A549 treated with dexamethasone at 1 μM for 4 hours (cell line): ENCODE data around the gene SNAP47. TPM values are rescaled to one million over a fixed set of nuclear protein-coding genes. Genes with fewer than 3 reads are reported as not detected.

Experiments used
- total RNA-seq: library from RNA; stranded (reverse); fragments of 200-300 nt; extraction: Qiagen RNA extraction; gene quantifications from 5 replicates; pipeline ENCODE4 v1.2.3, GENCODE V29; 2022

Gene SNAP47, protein sequence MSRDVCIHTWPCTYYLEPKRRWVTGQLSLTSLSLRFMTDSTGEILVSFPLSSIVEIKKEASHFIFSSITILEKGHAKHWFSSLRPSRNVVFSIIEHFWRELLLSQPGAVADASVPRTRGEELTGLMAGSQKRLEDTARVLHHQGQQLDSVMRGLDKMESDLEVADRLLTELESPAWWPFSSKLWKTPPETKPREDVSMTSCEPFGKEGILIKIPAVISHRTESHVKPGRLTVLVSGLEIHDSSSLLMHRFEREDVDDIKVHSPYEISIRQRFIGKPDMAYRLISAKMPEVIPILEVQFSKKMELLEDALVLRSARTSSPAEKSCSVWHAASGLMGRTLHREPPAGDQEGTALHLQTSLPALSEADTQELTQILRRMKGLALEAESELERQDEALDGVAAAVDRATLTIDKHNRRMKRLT
- total RNA-seq: 25.6 to 29.5 TPM (median 27.3 TPM) in 5 replicates

DNA sequence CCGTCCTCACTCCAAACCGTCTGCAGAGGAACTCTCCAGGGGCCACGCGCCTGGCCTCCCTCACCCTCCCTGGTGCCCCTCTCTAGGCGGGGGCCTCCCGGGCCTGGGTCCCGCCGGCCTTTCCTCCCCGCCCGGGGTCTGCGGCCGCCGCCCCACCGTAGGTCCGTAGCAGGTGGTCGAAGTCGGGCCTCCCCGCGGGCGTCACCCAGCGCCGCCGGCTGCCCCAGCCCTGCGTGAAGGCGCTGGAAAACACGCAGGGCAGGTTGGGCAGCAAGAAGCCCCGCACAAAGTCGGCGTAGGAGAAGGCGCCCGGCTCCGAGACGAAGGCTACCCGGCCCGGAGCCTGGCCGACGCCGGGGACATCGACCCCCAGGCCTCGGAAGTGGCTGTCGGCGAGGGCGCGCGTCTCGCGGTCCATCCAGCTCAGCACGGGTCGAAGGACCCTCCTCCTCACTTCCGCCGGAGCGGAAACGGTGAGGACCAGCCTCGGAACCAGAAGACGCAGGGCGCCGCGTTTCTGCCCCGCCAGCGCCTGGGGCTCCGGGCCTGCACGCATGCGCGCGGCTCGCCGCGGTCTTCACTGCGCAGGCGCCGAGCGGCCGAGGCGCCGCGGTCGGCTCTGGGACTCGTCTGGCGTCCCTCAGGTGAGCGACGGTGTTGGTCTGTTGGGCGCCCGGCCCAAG lies at the start of gene SNAP47, which contains the start of gene JMJD4:
Gene SNAP47 (plus strand): TSS at position 580 of the 683 bp plus-strand sequence. CDS start 12,302 bp downstream, outside the sequence.
Gene JMJD4 (minus strand): TSS at position 447 of the 683 bp plus-strand sequence. CDS start 29 bp downstream, at position 418.

DNA sequence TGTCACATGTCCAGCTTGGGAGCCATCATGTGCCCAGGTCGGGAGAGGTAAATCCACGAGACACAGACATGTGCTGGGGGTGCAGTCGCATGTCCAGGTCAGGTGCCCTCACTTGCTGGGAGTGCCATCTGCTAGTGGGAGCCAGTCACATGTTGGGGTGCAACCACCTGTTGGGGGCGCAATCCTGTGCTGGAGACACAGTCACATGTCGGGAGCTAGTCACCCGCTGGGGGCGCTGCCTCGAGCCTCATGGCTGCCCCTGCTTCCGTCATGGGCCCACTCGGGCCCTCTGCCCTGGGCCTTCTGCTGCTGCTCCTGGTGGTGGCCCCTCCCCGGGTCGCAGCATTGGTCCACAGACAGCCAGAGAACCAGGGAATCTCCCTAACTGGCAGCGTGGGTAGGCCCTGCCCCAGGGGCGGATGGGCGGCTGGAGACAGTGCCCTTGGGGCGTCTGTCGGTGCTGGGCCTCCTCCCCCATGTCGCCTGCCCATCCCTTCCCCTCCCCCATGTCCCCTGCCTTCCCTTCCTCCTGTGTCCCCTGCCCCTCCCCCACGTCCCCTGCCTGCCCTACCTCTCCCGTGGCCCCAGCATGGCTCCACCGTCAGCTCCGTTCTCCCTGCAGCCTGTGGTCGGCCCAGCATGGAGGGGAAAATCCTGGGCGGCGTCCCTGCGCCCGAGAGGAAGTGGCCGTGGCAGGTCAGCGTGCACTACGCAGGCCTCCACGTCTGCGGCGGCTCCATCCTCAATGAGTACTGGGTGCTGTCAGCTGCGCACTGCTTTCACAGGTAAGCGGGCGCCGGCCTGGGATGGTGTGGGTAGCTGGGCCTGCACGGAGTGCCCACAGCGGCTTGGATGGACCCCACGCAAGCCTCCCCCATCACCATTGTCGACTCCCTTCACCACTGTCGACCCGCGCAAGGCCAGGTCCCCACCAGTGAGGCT lies 80.5 kb downstream of the SNAP47 start, which contains the start of gene PRSS38:
Gene PRSS38 (plus strand): TSS at position 208 of the 942 bp plus-strand sequence. CDS start 42 bp downstream, at position 250.

Other genes with a start within 250 kb of the SNAP47 start
- gene ZNF678, start 171.9 kb upstream of the SNAP47 start, total RNA-seq: 1.2 to 1.7 TPM (median 1.6 TPM) in 5 replicates
- gene JMJD4, start 133 bp upstream of the SNAP47 start, total RNA-seq: 24.5 to 29.3 TPM (median 26.5 TPM) in 5 replicates
- not detected in 5 replicates for gene PRSS38, start 80.2 kb downstream of the SNAP47 start, total RNA-seq
- 5.0 to 6.7 TPM (median 5.7 TPM) in 5 replicates for gene WNT9A, start 212.5 kb downstream of the SNAP47 start, total RNA-seq